NCI-H1436 treated with DMSO at 0.1 percent for 48 hours (cell line): ENCODE measurements around the gene PBX4.

Source experiments
- DNase-seq: peaks from one replicate; lab custom pipeline; 2025; lab: John Stamatoyannopoulos, UW

PBX4 gene

DNA sequence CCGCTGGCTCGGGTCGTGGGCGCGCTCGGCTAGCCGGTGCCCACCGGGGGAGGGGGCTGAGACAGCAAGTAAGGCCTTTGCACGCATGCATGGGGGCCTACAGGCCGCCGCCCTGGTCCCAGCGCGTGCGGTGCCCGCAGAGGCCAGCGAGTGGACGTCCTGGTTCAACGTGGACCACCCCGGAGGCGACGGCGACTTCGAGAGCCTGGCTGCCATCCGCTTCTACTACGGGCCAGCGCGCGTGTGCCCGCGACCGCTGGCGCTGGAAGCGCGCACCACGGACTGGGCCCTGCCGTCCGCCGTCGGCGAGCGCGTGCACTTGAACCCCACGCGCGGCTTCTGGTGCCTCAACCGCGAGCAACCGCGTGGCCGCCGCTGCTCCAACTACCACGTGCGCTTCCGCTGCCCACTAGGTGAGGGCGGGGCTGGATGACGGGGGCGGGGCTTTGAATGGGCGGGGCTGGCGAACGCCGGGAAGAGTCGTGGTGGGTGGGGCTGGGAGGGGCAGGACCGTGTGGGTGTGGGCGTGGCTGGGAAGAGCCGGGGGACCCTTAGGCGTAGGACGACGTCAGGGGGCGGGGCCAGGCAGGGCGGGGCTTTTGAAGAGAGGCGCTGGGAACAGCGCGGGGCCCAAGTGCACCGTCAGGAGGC is 78.3 kb downstream of the PBX4 start:
- no peak for DNase-seq

DNA sequence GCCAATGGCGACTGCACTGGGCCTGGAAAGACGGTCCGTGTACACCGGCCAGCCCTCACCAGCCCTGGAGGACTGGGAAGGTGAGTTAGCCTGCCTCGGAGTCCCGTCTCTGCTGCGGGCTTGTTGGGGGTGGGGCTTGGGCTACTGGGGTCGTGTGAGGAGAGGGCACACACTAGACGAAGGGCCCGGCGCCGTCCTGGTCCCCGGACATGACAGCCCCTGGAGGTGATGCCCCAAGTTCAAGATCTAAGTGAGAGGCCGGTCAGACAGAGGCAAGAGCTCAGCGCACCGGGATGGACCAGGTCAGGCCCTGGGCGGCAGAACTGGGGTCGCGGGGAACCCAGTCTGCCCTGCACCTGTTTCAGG is 78.8 kb downstream of the PBX4 start:
- DNase-seq, result no peak

DNA sequence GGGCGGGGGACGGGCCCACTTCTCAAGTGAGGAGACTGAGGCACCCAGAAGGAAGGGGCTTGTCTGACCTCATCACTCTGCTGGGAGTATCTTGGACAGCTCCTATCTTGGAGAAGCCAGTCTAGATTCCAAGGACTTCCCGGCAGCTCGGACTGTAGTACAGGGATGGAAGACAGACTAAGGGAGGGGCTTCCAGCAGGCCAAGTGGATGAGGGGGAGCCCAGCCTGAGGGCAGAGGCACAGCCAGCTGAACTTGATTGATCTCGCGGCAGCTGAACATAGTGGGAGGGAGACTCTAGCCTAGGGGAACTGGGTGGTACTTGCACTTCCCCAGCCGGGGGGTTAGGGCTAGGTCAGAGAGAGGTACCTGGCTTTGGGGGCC is 79.7 kb downstream of the PBX4 start:
- no peak for DNase-seq

DNA sequence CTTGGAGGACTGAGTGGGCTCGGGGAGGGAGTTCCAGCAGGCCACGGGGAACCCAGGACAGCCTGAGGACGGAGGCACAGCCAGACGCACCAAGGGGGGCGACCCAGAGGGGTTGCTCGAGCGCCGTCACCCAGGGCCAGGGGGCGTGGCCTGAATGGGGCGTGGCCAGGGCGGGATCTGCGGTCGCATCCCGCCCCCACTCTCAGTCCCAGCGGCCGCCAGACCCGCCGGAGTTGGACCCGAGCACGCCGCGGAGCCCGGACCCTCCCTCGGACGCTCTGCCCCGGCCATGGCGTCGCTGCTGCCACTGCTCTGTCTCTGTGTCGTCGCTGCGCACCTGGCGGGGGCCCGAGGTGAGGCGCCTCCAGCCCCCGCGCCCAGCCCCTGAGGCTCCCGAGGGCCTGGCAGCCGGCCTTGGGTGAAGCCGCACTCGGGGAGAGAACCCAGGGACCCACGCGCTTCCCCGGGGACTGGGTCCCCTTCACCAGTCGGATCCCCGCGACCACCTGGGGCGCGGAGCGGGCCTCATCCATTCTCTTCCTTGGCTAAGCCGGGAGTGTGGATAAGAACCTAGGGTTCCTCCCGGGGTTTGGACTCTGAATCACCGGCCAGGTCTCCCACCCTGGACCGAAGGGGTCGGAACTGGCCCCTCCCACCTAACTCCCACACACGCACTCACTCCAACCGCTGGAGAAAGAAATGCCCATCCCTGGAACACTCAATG is 80.3 kb downstream of the PBX4 start, which contains the start of gene CILP2:
CILP2 (plus strand) TSS at position 205 of the 724 bp plus-strand sequence; CDS start at position 290, 85 bp downstream.
- DNase-seq, result no peak

DNA sequence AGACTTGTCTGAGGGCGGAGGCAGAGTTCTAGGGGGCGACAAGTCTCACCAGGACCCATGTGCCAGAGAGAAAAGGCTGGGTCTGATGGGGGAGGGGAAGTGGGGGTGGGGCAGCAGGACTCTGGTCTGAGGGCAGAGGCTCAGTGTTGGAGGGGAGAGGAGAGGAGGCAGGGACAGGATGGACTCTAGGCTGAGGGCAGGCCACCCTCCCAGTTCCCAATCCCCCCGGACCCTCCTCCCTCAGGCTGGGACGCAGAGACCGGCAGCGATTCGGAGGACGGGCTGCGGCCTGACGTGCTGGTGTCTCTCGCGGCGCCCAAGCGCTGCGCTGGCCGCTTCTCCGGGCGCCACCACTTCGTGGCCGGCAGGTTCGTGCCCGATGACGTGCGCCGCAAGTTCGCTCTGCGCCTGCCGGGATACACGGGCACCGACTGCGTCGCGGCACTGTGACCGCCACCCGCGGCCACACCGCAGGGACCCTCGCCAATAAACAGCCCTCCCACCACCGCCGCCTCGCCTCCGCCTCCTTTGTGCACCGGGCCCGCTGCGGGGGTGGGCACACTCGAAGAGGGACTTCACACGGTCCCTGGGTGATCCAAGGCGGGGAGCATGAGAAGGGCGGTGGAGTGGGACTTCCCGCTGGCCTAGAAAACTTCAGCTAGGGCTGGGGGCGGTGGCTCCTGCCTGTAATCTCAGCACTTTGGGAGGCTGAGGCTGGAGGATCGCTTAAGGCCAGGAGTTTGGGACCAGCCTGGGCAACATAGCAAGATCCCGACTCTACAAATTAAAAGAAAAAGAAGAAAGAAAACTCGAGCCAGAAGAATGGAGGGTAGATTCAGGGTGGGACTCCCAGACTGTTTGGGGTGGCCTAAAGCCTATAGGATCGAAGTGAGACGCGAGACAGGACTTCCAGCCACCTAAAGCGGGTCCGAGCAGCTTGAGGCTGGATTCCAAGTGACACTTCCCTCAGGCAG is 81.1 kb downstream of the PBX4 start:
- DNase-seq, result no peak

DNA sequence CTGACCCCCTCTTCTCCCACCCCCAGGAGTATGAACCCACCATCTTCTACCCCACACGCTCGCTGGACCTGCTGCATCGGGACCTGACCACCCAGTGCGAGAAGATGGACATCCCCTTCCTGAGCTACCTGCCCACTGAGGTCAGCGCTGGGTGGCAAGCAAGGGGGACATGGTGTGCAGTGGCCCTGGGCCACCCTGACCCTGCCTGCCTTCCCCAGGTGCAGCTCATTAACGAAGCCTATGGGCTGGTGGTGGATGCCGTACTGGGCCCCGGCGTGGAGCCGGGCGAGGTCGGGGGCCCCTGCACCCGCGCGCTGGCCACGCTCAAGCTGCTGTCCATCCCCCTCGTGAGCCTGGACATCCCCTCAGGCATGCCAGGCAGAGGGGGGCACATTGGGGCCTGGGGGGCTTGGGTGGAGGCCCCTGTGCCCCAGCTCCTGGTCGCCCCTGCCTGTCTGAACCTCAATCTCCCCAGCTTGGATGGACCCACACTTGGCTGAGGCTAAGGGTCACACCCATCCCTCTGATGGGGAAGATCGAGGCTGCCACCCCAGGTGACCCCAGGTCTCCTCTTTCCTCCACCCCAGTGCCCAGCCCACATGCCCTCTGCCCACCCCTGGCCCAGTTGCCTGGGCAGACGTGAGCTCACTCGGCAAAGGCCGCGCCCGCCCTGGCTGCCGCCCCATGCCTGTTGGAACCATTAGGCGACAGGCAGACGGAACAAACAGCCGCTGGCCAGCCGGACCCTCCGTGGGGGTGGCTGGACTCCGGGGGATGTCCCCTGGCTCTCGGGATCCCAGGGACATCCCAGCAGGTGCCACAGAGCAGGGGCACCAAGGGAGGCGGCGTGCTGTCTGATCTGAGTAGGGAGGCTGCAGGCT is 82.9 kb downstream of the PBX4 start:
- no peak for DNase-seq

DNA sequence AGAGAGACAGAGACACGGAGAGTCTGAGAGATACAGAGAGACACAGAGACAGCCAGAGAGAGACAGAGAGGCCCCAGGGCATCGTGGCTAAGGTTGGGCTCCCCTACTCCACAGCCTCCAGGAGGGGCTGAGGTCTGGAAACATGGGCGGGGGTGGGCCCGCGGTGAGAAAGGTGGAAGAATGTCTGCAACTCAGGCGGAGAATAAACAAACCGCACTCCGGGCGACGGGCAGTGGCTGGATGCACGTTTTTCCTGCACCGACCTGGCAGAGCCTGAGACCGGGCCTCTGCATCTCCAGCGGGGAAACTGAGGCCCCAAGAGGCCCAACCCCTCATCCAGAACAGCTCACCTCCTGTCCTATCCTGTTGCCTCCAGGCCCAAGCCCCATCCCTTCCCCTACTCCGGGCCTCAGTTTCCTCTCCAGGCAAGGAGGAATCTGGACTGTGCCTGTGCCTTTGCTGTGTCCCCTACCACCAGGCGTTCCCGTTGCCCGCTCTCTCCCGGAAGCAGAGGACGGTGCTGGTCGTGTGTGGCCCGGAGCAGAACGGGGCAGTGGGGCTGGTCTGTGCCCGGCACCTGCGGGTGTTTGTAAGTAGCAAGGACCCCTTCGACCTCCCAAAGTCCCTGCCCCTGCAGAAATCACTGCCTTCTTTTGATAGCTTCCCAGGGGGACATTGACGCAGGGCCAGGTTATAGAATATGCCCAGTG is 83.8 kb downstream of the PBX4 start:
- no peak for DNase-seq

DNA sequence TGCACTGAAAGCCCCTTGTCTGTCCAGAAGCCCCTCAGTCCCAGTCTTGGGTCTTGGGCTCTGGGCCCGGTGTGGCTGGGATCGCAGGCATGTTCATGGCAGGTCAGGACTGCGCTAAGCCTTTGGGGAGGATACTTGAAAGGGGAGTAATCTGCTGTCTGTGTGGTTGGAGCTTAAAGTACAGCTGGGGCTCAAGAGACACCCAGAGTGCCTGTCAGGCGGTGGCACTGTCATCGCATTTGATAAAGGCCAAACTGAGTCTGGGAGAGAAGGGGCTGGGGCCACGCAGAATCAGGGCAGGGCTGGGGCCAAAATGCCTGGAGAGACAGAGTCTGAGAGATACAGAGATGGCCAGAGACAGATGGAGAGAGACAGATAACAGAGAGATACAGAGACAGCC is 84.6 kb downstream of the PBX4 start:
- no peak for DNase-seq

DNA sequence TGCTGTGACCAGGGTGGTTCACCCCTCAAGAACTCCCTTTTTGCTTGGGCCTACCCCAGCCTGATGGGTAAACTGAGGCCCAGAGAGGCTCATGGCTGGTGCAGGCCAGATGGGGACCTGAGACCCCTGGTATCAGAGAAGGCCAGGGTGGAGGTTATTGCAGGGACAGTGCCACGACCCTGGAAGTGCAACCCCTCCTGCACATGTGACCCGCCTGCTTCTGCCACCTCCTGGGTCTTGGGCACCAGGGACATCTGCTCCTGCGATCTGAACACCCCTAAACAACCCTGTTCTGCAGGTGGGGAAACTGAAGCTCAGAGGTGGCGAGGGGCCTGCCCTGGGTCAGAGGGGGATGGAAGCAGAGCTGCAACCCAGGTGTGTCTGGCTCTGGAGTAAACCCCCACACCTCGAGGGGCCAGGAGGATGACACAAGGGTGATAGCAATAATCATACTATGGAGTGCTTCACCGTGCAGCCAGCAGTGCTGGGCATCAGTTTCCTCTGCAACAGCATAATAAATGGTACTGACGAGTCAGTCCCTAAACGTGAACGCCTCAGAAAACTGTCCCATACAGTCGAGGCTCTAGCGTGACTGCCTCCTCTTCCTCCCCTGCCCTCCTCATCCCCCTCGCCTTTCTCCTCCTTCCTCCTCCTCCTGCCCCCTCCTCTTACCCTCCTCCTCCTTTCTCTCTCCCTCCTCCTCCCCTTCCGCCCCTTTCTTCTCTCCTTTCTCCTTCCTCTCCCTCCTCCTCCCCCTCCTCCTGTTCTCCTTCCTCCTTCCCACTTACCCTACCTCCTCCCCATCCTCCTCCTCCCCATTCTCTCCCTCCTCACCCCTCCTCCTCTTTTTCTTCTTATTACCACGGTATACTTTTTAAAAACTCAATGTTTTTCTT is 85.4 kb downstream of the PBX4 start:
- DNase-seq, result no peak

DNA sequence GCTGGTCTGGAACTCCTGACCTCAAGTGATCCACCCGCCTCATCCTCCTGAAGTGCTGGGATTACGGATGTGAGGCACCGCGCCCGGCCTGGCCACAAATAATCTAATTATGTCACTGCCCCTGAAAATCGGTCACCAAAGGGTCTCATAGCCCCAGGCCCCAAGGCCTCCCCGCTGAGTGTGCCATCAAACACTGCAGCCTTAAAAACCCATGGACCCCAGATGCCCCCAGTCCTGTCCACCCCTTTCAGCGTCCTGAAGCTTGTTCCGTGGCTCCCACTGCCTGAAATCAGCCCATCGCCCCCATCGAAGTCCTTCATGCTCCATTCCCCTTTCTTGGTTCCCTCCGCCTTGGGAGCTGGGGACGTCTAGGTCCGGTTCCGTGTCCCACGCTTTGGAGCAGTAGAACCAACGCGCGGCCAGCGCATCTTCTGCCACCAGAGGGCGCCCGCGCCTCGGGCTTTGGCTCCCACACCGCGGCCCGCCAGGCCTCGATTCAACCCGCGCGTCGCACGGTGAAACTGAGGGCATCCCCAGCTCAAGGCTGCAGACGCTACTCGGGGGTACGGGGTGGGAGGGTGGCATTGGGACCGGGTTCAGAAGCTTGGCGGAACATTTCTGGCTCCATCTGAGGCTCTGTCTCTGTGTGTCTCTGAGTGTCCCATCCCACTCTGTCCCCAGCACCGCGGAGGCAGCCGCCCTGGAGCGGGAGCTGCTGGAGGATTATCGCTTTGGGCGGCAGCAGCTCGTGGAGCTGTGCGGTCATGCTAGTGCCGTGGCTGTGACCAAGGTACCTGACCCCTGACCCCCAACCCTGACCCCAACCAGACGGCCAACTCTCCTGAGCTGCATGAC is 86.3 kb downstream of the PBX4 start:
- DNase-seq, result no peak

DNA sequence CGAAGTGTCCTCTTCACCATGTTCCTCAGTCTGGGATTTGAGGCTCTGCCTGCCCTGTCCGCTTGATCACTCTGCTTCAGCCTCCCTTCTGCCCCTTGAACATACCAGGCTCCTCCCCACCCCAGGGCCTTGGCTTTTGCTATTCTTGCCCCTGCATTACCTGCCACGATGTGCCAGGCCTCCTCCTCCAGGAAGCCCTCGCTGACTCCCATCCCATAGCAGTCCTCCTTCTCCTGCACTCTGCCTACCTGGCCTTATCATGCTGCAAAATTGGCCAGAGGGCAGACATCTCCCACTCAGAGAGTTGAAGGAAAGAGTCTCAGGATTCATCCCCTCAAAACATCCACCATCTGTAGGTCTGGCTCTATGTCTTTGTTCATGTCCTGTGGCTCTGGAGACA is 87.6 kb downstream of the PBX4 start:
- DNase-seq, result no peak

DNA sequence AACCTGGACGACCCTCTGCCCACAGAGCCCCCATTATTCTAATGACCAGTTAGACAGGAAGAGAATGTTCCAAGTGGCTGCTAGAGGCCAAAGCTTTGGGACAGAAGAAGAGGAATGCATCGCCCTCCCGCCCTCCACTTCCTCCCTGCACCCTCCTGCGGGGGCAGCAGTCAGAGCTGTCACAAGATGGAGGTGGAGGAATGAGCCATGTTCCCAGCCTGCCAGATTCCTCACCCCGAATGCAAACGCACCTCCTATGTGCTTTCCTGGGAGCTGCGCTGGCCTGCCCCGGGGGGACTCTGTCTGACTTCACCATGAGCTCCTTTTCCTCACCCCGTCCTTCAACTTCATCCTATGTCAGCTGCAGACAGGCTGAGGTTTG is 88.1 kb downstream of the PBX4 start:
- DNase-seq, result no peak

DNA sequence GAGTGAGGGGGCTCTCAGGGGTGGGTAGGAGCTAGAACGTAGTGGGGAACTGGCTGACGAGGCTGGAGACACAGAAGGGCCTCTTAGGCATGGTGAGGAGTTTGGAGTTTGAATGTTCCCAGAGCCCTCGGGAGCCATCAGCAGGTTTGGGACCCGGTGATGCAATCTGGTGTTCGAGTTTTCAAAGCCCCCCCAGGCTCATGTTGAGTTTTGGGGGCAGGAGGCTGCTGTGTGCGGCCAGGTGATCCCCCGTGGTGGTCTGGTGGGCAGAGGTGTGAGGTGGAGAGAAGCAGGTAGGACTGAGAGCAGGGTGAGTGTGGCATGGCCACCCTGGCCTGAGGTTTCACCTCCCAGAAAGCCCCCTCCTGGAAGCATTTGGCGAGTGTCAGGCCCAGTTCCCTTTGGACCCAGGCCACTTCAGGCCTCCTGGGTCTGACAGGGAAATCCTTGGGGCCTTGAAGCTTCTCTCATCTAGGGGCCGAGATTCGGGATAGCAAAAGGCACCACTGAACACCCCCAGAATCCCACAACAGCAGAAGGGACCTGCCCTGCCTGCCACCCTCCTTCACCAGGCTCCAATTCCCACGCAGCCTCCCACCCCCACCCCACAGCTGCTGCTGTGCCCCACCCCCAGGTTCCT is 88.6 kb downstream of the PBX4 start:
- no peak for DNase-seq

DNA sequence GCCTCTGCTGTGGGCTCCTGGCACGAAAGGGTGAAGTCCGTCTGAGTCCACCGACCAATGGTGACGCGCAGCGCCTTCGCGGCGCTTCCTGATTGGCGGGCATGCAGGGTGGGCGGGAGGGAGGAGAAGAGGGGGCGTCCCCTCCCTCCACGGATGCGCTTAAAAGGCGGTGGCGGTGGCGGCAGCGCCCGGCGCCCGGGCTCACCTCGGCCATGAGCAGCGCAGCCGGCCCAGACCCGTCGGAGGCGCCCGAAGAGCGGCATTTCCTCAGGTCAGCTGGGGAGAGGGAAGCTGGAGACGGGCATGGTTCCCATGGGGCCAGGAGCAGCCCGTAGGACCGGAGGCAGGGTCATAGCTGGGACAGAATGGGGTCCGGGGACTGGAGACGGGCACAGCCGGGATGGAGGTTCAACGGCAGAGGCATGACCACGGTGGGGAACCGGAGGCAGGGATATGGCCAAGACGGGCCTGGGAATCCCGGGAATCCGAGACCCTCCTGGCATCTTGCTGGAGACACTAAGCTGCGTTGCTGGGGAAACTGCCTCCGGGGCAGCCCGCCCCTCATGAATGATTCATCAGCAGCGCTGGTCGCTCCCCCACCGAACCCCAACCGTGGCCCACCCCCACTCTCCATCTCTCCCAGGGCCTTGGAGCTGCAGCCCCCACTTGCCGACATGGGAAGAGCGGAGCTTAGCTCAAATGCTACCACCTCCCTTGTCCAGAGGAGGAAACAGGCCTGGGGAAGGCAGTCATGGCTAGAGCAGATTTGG is 89.6 kb downstream of the PBX4 start, which contains the start of gene YJEFN3:
YJEFN3 (plus strand) TSS at position 191 of the 770 bp plus-strand sequence; CDS start at position 213, 22 bp downstream.
- DNase-seq, result no peak

DNA sequence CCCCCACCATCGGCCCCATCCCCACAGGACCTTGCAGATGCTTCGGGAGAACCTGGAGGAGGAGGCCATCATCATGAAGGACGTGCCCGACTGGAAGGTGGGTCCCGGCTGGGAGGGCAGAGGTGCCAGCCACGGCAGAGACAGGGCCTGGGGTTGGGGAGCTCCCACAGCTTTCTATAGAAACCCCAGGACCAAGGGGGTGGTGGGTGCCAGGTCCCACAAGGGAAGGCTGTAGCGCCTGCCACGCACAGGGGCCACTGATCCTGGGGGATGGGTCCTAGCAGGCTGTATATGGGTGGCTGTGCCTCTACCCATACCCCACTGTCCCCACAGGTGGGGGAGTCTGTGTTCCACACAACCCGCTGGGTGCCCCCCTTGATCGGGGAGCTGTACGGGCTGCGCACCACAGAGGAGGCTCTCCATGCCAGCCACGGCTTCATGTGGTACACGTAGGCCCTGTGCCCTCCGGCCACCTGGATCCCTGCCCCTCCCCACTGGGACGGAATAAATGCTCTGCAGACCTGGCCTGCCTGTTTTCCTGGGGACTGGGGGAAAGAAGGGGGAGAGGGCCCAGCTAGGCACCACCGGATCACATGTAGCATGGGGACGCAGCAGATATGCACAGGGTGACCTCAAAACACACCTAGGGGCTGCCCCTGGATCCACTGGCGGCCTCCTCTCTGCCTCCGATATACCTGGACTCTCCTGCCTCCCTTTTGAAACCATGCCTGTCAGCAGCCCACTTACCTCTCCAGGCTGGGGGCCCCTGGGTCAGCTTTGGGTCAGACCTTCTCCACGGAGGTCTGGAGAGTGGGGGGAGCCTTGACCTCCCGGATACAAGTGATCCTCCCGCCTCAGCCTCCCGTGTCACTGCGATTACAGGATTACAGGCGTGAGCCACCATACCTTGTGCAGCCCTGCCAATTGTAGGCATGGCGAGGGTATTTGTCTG is 90.5 kb downstream of the PBX4 start:
- DNase-seq, result no peak

DNA sequence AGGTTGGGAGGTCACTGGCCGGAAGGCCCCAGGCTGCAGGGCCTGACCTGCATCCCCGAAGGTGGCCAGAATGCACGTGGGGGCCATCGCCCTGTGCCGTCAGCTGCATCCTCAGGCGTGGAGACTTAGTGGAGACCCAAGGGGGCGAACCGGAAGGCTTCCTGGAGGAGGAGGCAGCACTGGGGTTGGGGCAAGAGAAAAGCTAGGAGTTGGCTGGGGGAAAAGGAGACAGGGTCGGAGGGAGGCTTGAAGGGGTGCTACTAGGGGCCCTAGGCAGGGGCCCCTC is 91.2 kb downstream of the PBX4 start:
- no peak for DNase-seq
